Measurements from ENCODE around the gene GPR65. TPM values are rescaled to one million over a fixed set of nuclear protein-coding genes. Genes with fewer than 3 reads are reported as not detected.

Gene GPR65
- total and polyA plus RNA-seq, 2 experiments from 2014 or later: not detected

DNA sequence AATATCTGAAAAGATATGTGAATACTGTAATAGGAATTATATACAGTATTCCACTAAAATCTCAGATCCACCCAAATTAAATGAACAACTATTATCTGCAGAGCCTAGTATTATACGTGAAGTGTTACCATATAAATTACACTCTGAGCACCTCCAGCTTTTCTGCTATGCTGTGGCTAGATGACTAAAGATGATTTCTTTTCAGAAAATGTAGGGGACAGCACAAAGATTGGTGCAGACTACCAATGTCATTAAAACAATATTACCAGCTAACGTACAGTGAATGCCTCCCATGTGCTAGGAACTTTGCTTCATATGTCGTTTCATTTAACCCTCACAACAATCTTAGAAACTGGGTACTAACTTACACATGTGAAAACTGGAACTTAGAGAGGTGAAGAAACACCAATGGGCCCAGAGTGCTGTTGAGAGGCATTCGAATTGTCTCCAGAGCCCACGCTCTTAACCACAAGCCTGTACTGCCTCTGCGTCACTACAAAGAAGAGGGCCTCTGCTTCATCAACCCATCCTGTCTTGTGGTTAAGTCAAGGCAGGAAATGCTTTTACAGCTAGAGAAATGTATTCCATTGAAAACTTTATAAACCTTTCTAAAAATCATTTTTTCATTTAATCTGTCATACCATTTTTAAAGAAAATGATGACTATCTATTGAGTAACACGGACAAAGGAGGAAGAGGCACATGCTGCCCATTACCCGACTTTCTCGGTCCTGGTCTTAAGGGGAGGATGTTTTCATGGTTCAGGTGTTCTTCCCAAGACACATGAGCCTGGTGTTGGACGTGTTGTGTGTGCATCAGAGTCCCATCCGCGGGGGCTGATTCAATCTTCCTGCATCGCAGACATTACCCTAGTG, 1.3 kb downstream of the GPR65 start:
- no peak overlapping the region for H3K4me2 ChIP-seq
- H3F3A ChIP-seq (replicated peaks; ENCODE audit: low read depth): no peaks in the 10 kb centered on the region
- no peak overlapping the region for H3K27ac ChIP-seq (ENCODE audit: low read depth)
- no peaks in the 10 kb centered on the region for H3K27me3 ChIP-seq (ENCODE audit: insufficient read depth)
- H3K36me3 ChIP-seq (ENCODE audit: insufficient read depth): no peaks in the 10 kb centered on the region
- Mint-ChIP-seq H3K4me1 (peaks cover 7% of the 10 kb centered on the region; the same call in 2 of the 3 replicates), H3K4me3 (no peak overlapping the region), H3K36me3 (ENCODE audit: low read depth) (no peaks in the 10 kb centered on the region), H3K27me3 (ENCODE audit: insufficient read depth, low read depth, poor library complexity) (peaks cover 1% of the 10 kb centered on the region), H3K27ac (no peak overlapping the region), H3K9me3 (no peaks in the 10 kb centered on the region)
- no peaks in the 10 kb centered on the region for H3K9me2 ChIP-seq (ENCODE audit: insufficient read depth)
- H3K4me3 ChIP-seq: no peak overlapping the region
- TF ChIP-seq EZH2 (IDR thresholded peaks at IDR 0.05; ENCODE audit: low read depth, unreplicated experiment) (no peak), JUNB (IDR thresholded peaks at IDR 0.05; ENCODE audit: unreplicated experiment) (no peak), EZH2phosphoT487 (IDR thresholded peaks at IDR 0.05; ENCODE audit: unreplicated experiment) (no peak)
- TF ChIP-seq, protein P1, sequence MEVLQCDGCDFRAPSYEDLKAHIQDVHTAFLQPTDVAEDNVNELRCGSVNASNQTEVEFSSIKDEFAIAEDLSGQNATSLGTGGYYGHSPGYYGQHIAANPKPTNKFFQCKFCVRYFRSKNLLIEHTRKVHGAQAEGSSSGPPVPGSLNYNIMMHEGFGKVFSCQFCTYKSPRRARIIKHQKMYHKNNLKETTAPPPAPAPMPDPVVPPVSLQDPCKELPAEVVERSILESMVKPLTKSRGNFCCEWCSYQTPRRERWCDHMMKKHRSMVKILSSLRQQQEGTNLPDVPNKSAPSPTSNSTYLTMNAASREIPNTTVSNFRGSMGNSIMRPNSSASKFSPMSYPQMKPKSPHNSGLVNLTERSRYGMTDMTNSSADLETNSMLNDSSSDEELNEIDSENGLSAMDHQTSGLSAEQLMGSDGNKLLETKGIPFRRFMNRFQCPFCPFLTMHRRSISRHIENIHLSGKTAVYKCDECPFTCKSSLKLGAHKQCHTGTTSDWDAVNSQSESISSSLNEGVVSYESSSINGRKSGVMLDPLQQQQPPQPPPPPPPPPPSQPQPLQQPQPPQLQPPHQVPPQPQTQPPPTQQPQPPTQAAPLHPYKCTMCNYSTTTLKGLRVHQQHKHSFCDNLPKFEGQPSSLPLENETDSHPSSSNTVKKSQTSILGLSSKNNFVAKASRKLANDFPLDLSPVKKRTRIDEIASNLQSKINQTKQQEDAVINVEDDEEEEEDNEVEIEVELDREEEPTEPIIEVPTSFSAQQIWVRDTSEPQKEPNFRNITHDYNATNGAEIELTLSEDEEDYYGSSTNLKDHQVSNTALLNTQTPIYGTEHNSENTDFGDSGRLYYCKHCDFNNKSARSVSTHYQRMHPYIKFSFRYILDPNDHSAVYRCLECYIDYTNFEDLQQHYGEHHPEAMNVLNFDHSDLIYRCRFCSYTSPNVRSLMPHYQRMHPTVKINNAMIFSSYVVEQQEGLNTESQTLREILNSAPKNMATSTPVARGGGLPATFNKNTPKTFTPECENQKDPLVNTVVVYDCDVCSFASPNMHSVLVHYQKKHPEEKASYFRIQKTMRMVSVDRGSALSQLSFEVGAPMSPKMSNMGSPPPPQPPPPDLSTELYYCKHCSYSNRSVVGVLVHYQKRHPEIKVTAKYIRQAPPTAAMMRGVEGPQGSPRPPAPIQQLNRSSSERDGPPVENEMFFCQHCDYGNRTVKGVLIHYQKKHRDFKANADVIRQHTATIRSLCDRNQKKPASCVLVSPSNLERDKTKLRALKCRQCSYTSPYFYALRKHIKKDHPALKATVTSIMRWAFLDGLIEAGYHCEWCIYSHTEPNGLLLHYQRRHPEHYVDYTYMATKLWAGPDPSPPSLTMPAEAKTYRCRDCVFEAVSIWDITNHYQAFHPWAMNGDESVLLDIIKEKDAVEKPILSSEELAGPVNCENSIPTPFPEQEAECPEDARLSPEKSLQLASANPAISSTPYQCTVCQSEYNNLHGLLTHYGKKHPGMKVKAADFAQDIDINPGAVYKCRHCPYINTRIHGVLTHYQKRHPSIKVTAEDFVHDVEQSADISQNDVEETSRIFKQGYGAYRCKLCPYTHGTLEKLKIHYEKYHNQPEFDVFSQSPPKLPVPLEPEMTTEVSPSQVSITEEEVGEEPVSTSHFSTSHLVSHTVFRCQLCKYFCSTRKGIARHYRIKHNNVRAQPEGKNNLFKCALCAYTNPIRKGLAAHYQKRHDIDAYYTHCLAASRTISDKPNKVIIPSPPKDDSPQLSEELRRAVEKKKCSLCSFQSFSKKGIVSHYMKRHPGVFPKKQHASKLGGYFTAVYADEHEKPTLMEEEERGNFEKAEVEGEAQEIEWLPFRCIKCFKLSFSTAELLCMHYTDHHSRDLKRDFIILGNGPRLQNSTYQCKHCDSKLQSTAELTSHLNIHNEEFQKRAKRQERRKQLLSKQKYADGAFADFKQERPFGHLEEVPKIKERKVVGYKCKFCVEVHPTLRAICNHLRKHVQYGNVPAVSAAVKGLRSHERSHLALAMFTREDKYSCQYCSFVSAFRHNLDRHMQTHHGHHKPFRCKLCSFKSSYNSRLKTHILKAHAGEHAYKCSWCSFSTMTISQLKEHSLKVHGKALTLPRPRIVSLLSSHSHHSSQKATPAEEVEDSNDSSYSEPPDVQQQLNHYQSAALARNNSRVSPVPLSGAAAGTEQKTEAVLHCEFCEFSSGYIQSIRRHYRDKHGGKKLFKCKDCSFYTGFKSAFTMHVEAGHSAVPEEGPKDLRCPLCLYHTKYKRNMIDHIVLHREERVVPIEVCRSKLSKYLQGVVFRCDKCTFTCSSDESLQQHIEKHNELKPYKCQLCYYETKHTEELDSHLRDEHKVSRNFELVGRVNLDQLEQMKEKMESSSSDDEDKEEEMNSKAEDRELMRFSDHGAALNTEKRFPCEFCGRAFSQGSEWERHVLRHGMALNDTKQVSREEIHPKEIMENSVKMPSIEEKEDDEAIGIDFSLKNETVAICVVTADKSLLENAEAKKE (CRISPR knock-in tag; IDR thresholded peaks at IDR 0.05): no peak
- DNase-seq (ENCODE audit: low spot score): no peak
- ATAC-seq: no peak
- peak overlapping the region; percentile 56 for H2AFZ ChIP-seq
- H3K79me2 ChIP-seq (replicated peaks; ENCODE audit: insufficient read depth): no peaks in the 10 kb centered on the region
- no peaks in the 10 kb centered on the region for H4K20me1 ChIP-seq (replicated peaks; ENCODE audit: insufficient read depth)
- H3K4me1 ChIP-seq (ENCODE audit: insufficient read depth): no peaks in the 10 kb centered on the region

DNA sequence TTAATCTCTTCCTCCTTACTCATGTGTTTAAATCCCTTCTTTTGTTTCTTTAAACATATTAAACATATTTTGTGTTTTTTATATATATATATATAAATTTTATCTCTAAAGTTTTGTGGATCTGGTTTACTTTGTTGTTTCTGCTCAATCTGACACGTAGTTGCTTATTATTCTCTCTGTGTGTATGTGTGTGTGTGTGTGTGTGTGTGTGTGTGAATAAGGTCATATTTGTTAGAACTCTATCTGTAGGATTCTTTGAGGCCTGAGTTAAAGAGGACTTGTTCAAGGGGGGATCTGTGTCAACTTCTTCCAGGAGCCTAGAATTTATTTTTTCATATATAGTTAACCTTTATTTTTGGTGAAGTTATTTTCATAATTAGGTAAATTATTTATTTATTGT, 2.7 kb downstream of the GPR65 start:
- Histone ChIP-seq H3K27me3 (ENCODE audit: insufficient read depth) (no peaks in the 10 kb centered on the region), H3K4me3 (no peak overlapping the region), H3K79me2 (replicated peaks; ENCODE audit: insufficient read depth) (no peaks in the 10 kb centered on the region), H2AFZ (no peak overlapping the region), H4K20me1 (replicated peaks; ENCODE audit: insufficient read depth) (no peaks in the 10 kb centered on the region), H3F3A (replicated peaks; ENCODE audit: low read depth) (no peaks in the 10 kb centered on the region), H3K27ac (ENCODE audit: low read depth) (no peak overlapping the region), H3K4me2 (no peak overlapping the region), H3K36me3 (ENCODE audit: insufficient read depth) (no peaks in the 10 kb centered on the region), H3K9me2 (ENCODE audit: insufficient read depth) (no peaks in the 10 kb centered on the region), H3K4me1 (ENCODE audit: insufficient read depth) (no peaks in the 10 kb centered on the region)
- ATAC-seq (no peak), DNase-seq (ENCODE audit: low spot score) (no peak)
- no peaks in the 10 kb centered on the region for H3K27me3 Mint-ChIP-seq (ENCODE audit: insufficient read depth, low read depth, poor library complexity)
- no peak overlapping the region for H3K27ac Mint-ChIP-seq
- H3K36me3 Mint-ChIP-seq (ENCODE audit: low read depth): no peaks in the 10 kb centered on the region
- peaks cover 4% of the 10 kb centered on the region; the same call in 2 of the 3 replicates for H3K4me1 Mint-ChIP-seq
- no peak overlapping the region for H3K4me3 Mint-ChIP-seq
- no peaks in the 10 kb centered on the region for H3K9me3 Mint-ChIP-seq
- TF ChIP-seq NANOG (IDR thresholded peaks at IDR 0.05; ENCODE audit: borderline replicate concordance) (no peak), CTCF (conservative IDR thresholded peaks at IDR 0.05; ENCODE audit: low read depth in 2 of 2) (no peak), ZNF114 (CRISPR knock-in tag; IDR thresholded peaks at IDR 0.05) (no peak), STAT1 (IDR thresholded peaks at IDR 0.05; ENCODE audit: unreplicated experiment) (no peak)
- TF ChIP-seq, protein P2, sequence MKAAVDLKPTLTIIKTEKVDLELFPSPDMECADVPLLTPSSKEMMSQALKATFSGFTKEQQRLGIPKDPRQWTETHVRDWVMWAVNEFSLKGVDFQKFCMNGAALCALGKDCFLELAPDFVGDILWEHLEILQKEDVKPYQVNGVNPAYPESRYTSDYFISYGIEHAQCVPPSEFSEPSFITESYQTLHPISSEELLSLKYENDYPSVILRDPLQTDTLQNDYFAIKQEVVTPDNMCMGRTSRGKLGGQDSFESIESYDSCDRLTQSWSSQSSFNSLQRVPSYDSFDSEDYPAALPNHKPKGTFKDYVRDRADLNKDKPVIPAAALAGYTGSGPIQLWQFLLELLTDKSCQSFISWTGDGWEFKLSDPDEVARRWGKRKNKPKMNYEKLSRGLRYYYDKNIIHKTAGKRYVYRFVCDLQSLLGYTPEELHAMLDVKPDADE (IDR thresholded peaks at IDR 0.05): no peak

All from GM23338 (cell line).